ENCODE data around the gene SLC12A9. TPM values are rescaled to one million over a fixed set of nuclear protein-coding genes. Genes with fewer than 3 reads are reported as not detected.

The SLC12A9 gene
- total and polyA plus RNA-seq, 2 of the 8 experiments (the other 6 are each of a cell fraction or from before 2014, with no cell fraction given) = 31.4 to 40.1 TPM

DNA sequence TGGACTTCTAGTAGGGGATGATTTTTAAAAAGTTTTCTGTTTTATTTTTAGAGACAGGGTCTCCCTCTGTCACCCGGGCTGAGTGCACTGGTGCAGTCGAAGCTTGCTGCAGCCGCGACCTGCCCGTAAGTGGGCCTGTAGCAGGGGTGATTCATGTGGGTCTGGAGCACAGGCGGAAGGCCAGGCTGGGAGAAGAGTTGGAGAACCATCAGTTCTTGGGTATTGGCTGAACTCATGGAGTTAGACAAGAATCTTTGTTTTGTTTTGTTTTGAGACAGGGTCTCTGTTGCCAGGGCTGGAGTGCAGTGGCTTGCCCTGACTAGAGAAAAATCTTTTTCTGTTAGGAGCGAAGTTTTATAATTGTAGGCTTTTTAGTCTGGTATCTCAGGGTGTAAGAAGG lies 28.1 kb downstream of the SLC12A9 start (continued):
- TF ChIP-seq SIN3A (conservative IDR thresholded peaks at IDR 0.05 in 1 of 2, IDR thresholded peaks at IDR 0.05 in 1 of 2; ENCODE audit: low read depth in 1 of 2, low read length in 2 of 2) (no peak), TEAD4 (IDR thresholded peaks at IDR 0.05; ENCODE audit: low read depth, low read length) (no peak), PHF8 (conservative IDR thresholded peaks at IDR 0.05; ENCODE audit: low read depth, low read length) (no peak), TAF7 (optimal IDR thresholded peaks at IDR 0.05; ENCODE audit: borderline replicate concordance, low read depth, low read length) (no peak), RBBP5 (IDR thresholded peaks at IDR 0.05; ENCODE audit: borderline replicate concordance, low read depth, low read length) (no peak), FOSL1 (IDR thresholded peaks at IDR 0.05; ENCODE audit: insufficient read depth, low read depth, low read length) (no peak), NANOG (IDR thresholded peaks at IDR 0.05; ENCODE audit: insufficient read depth, low read depth, low read length, poor library complexity, severe bottlenecking) (no peak)
- TF ChIP-seq, protein P1, sequence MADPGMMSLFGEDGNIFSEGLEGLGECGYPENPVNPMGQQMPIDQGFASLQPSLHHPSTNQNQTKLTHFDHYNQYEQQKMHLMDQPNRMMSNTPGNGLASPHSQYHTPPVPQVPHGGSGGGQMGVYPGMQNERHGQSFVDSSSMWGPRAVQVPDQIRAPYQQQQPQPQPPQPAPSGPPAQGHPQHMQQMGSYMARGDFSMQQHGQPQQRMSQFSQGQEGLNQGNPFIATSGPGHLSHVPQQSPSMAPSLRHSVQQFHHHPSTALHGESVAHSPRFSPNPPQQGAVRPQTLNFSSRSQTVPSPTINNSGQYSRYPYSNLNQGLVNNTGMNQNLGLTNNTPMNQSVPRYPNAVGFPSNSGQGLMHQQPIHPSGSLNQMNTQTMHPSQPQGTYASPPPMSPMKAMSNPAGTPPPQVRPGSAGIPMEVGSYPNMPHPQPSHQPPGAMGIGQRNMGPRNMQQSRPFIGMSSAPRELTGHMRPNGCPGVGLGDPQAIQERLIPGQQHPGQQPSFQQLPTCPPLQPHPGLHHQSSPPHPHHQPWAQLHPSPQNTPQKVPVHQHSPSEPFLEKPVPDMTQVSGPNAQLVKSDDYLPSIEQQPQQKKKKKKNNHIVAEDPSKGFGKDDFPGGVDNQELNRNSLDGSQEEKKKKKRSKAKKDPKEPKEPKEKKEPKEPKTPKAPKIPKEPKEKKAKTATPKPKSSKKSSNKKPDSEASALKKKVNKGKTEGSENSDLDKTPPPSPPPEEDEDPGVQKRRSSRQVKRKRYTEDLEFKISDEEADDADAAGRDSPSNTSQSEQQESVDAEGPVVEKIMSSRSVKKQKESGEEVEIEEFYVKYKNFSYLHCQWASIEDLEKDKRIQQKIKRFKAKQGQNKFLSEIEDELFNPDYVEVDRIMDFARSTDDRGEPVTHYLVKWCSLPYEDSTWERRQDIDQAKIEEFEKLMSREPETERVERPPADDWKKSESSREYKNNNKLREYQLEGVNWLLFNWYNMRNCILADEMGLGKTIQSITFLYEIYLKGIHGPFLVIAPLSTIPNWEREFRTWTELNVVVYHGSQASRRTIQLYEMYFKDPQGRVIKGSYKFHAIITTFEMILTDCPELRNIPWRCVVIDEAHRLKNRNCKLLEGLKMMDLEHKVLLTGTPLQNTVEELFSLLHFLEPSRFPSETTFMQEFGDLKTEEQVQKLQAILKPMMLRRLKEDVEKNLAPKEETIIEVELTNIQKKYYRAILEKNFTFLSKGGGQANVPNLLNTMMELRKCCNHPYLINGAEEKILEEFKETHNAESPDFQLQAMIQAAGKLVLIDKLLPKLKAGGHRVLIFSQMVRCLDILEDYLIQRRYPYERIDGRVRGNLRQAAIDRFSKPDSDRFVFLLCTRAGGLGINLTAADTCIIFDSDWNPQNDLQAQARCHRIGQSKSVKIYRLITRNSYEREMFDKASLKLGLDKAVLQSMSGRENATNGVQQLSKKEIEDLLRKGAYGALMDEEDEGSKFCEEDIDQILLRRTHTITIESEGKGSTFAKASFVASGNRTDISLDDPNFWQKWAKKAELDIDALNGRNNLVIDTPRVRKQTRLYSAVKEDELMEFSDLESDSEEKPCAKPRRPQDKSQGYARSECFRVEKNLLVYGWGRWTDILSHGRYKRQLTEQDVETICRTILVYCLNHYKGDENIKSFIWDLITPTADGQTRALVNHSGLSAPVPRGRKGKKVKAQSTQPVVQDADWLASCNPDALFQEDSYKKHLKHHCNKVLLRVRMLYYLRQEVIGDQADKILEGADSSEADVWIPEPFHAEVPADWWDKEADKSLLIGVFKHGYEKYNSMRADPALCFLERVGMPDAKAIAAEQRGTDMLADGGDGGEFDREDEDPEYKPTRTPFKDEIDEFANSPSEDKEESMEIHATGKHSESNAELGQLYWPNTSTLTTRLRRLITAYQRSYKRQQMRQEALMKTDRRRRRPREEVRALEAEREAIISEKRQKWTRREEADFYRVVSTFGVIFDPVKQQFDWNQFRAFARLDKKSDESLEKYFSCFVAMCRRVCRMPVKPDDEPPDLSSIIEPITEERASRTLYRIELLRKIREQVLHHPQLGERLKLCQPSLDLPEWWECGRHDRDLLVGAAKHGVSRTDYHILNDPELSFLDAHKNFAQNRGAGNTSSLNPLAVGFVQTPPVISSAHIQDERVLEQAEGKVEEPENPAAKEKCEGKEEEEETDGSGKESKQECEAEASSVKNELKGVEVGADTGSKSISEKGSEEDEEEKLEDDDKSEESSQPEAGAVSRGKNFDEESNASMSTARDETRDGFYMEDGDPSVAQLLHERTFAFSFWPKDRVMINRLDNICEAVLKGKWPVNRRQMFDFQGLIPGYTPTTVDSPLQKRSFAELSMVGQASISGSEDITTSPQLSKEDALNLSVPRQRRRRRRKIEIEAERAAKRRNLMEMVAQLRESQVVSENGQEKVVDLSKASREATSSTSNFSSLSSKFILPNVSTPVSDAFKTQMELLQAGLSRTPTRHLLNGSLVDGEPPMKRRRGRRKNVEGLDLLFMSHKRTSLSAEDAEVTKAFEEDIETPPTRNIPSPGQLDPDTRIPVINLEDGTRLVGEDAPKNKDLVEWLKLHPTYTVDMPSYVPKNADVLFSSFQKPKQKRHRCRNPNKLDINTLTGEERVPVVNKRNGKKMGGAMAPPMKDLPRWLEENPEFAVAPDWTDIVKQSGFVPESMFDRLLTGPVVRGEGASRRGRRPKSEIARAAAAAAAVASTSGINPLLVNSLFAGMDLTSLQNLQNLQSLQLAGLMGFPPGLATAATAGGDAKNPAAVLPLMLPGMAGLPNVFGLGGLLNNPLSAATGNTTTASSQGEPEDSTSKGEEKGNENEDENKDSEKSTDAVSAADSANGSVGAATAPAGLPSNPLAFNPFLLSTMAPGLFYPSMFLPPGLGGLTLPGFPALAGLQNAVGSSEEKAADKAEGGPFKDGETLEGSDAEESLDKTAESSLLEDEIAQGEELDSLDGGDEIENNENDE (IDR thresholded peaks at IDR 0.05; ENCODE audit: insufficient replicate concordance, low read length) = no peak
